Keratinocyte (primary cell): ENCODE data around the gene NKD1.

Experiments used
- EZH2 ChIP-seq: IDR thresholded peaks from one replicate; pipeline ENCODE4 v1.6.1; 2012; ENCODE audit warnings: inconsistent platforms, mild to moderate bottlenecking, low read length, moderate library complexity
- TF ChIP-seq, protein P1 (sequence below), 3 experiments: IDR thresholded peaks in 1 of 3; conservative IDR thresholded peaks in 1 of 3; optimal IDR thresholded peaks in 1 of 3; 2 replicates in 2 of 3; 3 replicates in 1 of 3; pipeline versions ENCODE3 to v1.5.1; 2011; ENCODE audit warnings: low read length in 3 of 3, mild to moderate bottlenecking in 3 of 3, moderate library complexity in 2 of 3, control low read depth in 1 of 3, inconsistent platforms in 1 of 3; ENCODE audit not compliant: insufficient read depth in 2 of 3; ENCODE audit errors: extremely low read depth in 1 of 3

- TF ChIP-seq, protein P1, sequence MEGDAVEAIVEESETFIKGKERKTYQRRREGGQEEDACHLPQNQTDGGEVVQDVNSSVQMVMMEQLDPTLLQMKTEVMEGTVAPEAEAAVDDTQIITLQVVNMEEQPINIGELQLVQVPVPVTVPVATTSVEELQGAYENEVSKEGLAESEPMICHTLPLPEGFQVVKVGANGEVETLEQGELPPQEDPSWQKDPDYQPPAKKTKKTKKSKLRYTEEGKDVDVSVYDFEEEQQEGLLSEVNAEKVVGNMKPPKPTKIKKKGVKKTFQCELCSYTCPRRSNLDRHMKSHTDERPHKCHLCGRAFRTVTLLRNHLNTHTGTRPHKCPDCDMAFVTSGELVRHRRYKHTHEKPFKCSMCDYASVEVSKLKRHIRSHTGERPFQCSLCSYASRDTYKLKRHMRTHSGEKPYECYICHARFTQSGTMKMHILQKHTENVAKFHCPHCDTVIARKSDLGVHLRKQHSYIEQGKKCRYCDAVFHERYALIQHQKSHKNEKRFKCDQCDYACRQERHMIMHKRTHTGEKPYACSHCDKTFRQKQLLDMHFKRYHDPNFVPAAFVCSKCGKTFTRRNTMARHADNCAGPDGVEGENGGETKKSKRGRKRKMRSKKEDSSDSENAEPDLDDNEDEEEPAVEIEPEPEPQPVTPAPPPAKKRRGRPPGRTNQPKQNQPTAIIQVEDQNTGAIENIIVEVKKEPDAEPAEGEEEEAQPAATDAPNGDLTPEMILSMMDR (optimal IDR thresholded peaks at IDR 0.05 in 1 of 3, IDR thresholded peaks at IDR 0.05 in 1 of 3, conservative IDR thresholded peaks at IDR 0.05 in 1 of 3; ENCODE audit: extremely low read depth in 1 of 3, insufficient read depth in 2 of 3, low read length in 3 of 3) = no peak
- TF ChIP-seq EZH2 = no peak
These were observed 43.9 kb downstream of the NKD1 start for GRCh38 chr16:50591800-50592771.
